Measurements from ENCODE around the gene FGF11. TPM values are rescaled to one million over a fixed set of nuclear protein-coding genes. Genes with fewer than 3 reads are reported as not detected.

The FGF11 gene
- total and polyA plus RNA-seq, 2 experiments from 2014 or later: 0.36 TPM; not detected in 1

DNA sequence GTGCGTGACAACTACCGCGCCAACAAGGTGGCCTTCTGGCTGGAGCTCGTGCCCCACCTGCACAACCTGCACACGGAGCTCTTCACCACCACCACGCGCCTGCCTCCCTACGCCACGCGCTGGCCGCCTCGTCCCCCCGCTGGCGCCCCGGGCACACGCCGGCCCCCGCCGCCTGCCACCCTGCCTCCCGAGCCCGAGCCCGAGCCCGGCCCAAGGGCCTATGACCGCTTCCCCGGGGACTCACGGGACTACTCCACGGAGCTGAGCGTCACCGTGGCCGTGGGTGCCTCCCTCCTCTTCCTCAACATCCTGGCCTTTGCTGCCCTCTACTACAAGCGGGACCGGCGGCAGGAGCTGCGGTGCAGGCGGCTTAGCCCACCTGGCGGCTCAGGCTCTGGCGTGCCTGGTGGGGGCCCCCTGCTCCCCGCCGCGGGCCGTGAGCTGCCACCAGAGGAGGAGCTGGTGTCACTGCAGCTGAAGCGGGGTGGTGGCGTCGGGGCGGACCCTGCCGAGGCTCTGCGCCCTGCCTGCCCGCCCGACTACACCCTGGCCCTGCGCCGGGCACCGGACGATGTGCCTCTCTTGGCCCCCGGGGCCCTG lies 22.2 kb upstream of the FGF11 start:
- H3K36me3 ChIP-seq (ENCODE audit: low read depth): no peaks in the 10 kb centered on the region
- no peak overlapping the region for H3K4me2 ChIP-seq (ENCODE audit: unreplicated experiment)
- H3K9me2 ChIP-seq (ENCODE audit: insufficient read depth): no peaks in the 10 kb centered on the region
- no peak overlapping the region for H2AFZ ChIP-seq
- 96 to 97% methylated on average over 23 to 54 of the region's 54 CpGs for WGBS, 2 experiments (ENCODE audit: low coverage in 1 of 2, low lambda C conversion rate in 2 of 2, missing lambda C conversion rate in 2 of 2)
- TF ChIP-seq EZH2phosphoT487 (IDR thresholded peaks at IDR 0.05; ENCODE audit: insufficient read depth, low read depth) (no peak), EZH2 (IDR thresholded peaks at IDR 0.05; ENCODE audit: insufficient read depth, poor library complexity, severe bottlenecking) (no peak)
- peaks cover 10% of the 10 kb centered on the region for H3F3A ChIP-seq (ENCODE audit: insufficient read depth)
- no peak overlapping the region for H3K27ac ChIP-seq
- no peaks in the 10 kb centered on the region for H3K9me3 ChIP-seq (ENCODE audit: low read depth)
- no peak overlapping the region for H3K4me3 ChIP-seq
- no peaks in the 10 kb centered on the region for H3K79me2 ChIP-seq (ENCODE audit: insufficient read depth)
- no peak for DNase-seq
- peaks cover 16% of the 10 kb centered on the region for H3K4me1 ChIP-seq (ENCODE audit: insufficient read depth)
- in situ Hi-C loops (cut with MboI): no loop called here
- H3K9ac ChIP-seq: no peak overlapping the region
- H3K27me3 ChIP-seq (replicated peaks; ENCODE audit: insufficient read depth): no peaks in the 10 kb centered on the region
- no peaks in the 10 kb centered on the region for H4K20me1 ChIP-seq (ENCODE audit: insufficient read depth)

DNA sequence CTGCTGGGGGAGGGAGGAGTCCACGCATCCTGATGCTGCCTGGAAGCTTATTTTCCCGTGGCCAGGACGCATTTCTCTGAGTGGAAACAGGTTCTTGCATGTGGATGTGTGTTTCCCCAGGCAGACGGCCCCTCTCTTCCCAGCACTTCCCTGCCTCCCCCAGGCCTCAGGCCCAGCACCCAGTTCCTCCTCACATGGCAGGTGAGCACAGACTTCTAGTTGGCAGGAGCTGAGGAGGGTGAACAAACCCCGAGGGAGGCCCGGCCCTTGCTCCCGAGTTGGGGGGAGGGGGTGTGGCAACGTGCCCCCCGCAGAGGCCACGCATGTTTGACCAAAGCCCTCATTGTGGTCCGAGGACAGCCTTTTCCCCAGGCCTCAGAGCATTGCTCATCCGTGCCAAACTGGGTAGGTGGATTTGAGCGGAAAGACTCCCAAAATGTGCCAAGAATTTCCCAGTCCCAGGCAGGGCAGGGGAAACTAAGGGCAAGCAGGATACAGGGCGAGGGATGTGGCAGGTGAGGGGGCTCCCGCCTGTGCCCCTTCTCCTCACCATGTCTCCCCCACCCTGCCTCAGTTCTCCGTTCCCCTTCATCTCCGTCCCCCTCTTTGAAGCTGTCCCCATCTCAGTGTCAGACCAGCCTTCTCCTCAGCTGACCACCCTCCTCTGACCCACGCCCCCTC lies 20.7 kb upstream of the FGF11 start:
- in situ Hi-C loops (cut with MboI): no loop called here
- Histone ChIP-seq H3K27me3 (replicated peaks; ENCODE audit: insufficient read depth) (no peaks in the 10 kb centered on the region), H3K27ac (no peak overlapping the region), H3K36me3 (ENCODE audit: low read depth) (no peaks in the 10 kb centered on the region), H3K4me1 (ENCODE audit: insufficient read depth) (peaks cover 3% of the 10 kb centered on the region), H4K20me1 (ENCODE audit: insufficient read depth) (no peaks in the 10 kb centered on the region), H3F3A (ENCODE audit: insufficient read depth) (no peaks in the 10 kb centered on the region), H3K9me3 (ENCODE audit: low read depth) (no peaks in the 10 kb centered on the region), H3K79me2 (ENCODE audit: insufficient read depth) (no peaks in the 10 kb centered on the region), H2AFZ (no peak overlapping the region), H3K4me3 (no peak overlapping the region), H3K9me2 (ENCODE audit: insufficient read depth) (no peaks in the 10 kb centered on the region), H3K4me2 (ENCODE audit: unreplicated experiment) (no peak overlapping the region), H3K9ac (no peak overlapping the region)
- no peak for DNase-seq
- WGBS, 2 experiments (ENCODE audit: low coverage in 1 of 2, low lambda C conversion rate in 2 of 2, missing lambda C conversion rate in 2 of 2): 83 to 84% methylated on average over 15 to 18 of the region's 18 CpGs
- no peak for TF ChIP-seq EZH2phosphoT487 (IDR thresholded peaks at IDR 0.05; ENCODE audit: insufficient read depth, low read depth)
- TF ChIP-seq EZH2 (IDR thresholded peaks at IDR 0.05; ENCODE audit: insufficient read depth, poor library complexity, severe bottlenecking): no peak

DNA sequence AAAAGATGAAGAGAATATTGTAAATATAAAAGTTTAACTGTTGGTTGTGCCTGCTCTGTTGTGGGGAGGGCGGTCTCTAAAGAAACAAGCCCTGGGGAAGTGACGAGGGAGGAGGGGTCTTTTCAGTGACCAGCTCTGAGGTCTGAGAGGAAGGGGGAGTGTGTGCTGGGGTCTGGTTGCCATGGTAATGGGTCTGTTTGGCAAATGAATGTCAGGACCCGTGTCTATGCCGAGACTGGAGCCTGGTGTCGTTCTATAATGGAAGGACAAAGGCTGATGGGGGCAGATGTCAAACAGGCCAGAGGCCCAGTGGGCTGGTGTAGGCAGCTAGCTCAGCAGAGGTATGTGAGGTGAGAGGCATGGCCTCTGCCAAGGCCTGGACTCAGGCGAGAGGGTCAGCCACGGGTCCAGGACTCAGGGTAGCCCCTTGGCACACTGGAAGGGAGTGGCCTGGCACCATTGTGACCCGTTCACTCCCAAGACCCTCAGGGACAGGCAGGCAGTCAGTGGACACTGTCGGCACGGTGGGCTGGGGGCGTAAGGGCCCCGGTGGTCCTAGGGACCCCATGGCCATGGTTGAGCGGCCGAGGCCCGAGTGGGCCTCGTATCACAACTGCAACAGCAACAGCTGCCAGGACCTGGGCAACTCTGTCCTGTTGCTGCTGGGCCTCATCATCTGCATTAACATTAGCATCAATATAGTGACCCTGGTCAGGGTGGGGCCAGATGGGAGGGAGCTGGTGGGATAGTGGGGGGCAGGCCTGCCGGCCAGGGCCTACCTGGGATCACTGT lies 19.3 kb upstream of the FGF11 start, which contains the start of gene SPEM1:
Gene SPEM1, plus strand, starts transcription at position 506 of the 792 bp plus-strand sequence. Its CDS starts 61 bp downstream, at position 567.
- Histone ChIP-seq H3F3A (ENCODE audit: insufficient read depth) (no peaks in the 10 kb centered on the region), H2AFZ (no peak within 1 kb of the TSS), H3K4me2 (ENCODE audit: unreplicated experiment) (no peak within 1 kb of the TSS), H3K9me2 (ENCODE audit: insufficient read depth) (no peaks in the 10 kb centered on the region), H3K9ac (no peak within 1 kb of the TSS), H3K4me3 (no peak within 1 kb of the TSS), H3K27ac (no peak within 1 kb of the TSS), H3K4me1 (ENCODE audit: insufficient read depth) (no peaks in the 10 kb centered on the region), H3K27me3 (replicated peaks; ENCODE audit: insufficient read depth) (no peaks in the 10 kb centered on the region), H3K79me2 (ENCODE audit: insufficient read depth) (no peaks in the 10 kb centered on the region), H3K36me3 (ENCODE audit: low read depth) (no peaks in the 10 kb centered on the region), H4K20me1 (ENCODE audit: insufficient read depth) (no peaks in the 10 kb centered on the region), H3K9me3 (ENCODE audit: low read depth) (no peaks in the 10 kb centered on the region)
- in situ Hi-C loops (cut with MboI): no loop called here
- WGBS, 2 experiments (ENCODE audit: low coverage in 1 of 2, low lambda C conversion rate in 2 of 2, missing lambda C conversion rate in 2 of 2): 74 to 78% methylated on average over 17 of the region's 17 CpGs
- TF ChIP-seq EZH2phosphoT487 (IDR thresholded peaks at IDR 0.05; ENCODE audit: insufficient read depth, low read depth) (no peak), EZH2 (IDR thresholded peaks at IDR 0.05; ENCODE audit: insufficient read depth, poor library complexity, severe bottlenecking) (no peak)
- no peak for DNase-seq

DNA sequence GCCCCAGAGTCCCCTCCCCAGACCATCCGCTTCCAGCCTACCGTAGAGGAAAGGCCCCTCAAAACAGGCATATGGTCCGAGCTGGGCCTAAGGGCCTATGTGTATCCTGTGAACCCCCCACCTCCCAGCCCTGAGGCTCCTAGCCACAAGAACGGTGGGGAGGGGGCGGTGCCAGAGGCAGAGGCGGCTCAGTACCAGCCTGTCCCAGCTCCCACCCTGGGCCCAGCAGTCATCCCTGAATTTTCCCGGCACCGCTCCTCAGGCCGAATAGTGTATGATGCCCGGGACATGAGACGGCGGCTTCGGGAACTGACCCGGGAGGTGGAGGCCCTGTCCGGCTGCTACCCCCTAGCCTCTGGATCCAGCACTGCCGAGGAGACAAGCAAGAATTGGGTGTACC lies 18.1 kb upstream of the FGF11 start:
- no peak for TF ChIP-seq EZH2phosphoT487 (IDR thresholded peaks at IDR 0.05; ENCODE audit: insufficient read depth, low read depth)
- no peak for TF ChIP-seq EZH2 (IDR thresholded peaks at IDR 0.05; ENCODE audit: insufficient read depth, poor library complexity, severe bottlenecking)
- no peak overlapping the region for H2AFZ ChIP-seq
- no peak overlapping the region for H3K4me3 ChIP-seq
- no peaks in the 10 kb centered on the region for H3K4me1 ChIP-seq (ENCODE audit: insufficient read depth)
- H3K27me3 ChIP-seq (replicated peaks; ENCODE audit: insufficient read depth): no peaks in the 10 kb centered on the region
- WGBS, 2 experiments (ENCODE audit: low coverage in 1 of 2, low lambda C conversion rate in 2 of 2, missing lambda C conversion rate in 2 of 2): 93 to 94% methylated on average over 16 of the region's 16 CpGs
- no peak overlapping the region for H3K4me2 ChIP-seq (ENCODE audit: unreplicated experiment)
- H3K9ac ChIP-seq: no peak overlapping the region
- no peak for DNase-seq
- no peaks in the 10 kb centered on the region for H3K79me2 ChIP-seq (ENCODE audit: insufficient read depth)
- H4K20me1 ChIP-seq (ENCODE audit: insufficient read depth): no peaks in the 10 kb centered on the region
- no peaks in the 10 kb centered on the region for H3K36me3 ChIP-seq (ENCODE audit: low read depth)
- H3K9me3 ChIP-seq (ENCODE audit: low read depth): no peaks in the 10 kb centered on the region
- no peak overlapping the region for H3K27ac ChIP-seq
- no peaks in the 10 kb centered on the region for H3F3A ChIP-seq (ENCODE audit: insufficient read depth)
- in situ Hi-C loops (cut with MboI): no loop called here
- H3K9me2 ChIP-seq (ENCODE audit: insufficient read depth): no peaks in the 10 kb centered on the region
